SK-N-SH (cell line): Measurements from ENCODE around the gene TGM2.

Experiments
- EZH2phosphoT487 ChIP-seq: fragments of 200-600 bp; sonication (generic); IDR thresholded peaks from 2 replicates; pipeline ENCODE4 v1.6.1; 2017; ENCODE audit warnings: low read depth, mixed run types, mild to moderate bottlenecking, antibody characterized with exemption, moderate library complexity, borderline replicate concordance
- POLR2AphosphoS5 ChIP-seq: IDR thresholded peaks from 2 replicates; pipeline ENCODE4 v1.6.1; 2012; ENCODE audit warnings: low read depth, low read length
- SMC3 ChIP-seq: IDR thresholded peaks from 2 replicates; pipeline ENCODE4 v1.6.1; 2012; ENCODE audit warnings: low read depth, low read length, improper control_type of control experiment
- TF ChIP-seq, protein P1 (sequence below): IDR thresholded peaks from 2 replicates; pipeline ENCODE4 v1.4.0; 2012; ENCODE audit warnings: low read depth
- TF ChIP-seq, protein P2 (sequence below): fragments of 200-600 bp; sonication (generic); IDR thresholded peaks from 2 replicates; pipeline ENCODE4 v1.6.1; 2017; ENCODE audit warnings: antibody characterized with exemption, mild to moderate bottlenecking, moderate library complexity

DNA sequence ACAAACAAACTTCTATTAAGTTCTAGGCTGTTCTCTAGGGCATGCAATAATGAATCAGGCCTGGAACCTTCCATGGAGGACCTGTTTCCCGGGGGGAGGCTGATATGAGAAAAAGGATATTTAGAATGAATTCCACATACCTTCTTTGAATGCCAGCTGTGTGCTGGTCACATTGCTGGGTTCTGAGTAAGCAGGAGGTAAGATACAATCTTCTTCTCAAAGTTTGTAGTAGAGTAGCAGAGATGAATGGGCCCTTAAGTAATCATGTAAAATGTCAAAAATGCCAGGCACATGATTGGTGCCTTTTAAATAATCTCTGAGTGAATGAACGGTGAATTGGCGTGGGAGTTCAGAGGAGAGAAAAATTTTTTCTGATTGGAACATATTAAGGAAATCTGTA is 47.4 kb downstream of the TGM2 start:
- TF ChIP-seq, protein P1, sequence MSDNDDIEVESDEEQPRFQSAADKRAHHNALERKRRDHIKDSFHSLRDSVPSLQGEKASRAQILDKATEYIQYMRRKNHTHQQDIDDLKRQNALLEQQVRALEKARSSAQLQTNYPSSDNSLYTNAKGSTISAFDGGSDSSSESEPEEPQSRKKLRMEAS: peak; percentile 80; the same call in 1 of the 2 replicates
- TF ChIP-seq, protein P2, sequence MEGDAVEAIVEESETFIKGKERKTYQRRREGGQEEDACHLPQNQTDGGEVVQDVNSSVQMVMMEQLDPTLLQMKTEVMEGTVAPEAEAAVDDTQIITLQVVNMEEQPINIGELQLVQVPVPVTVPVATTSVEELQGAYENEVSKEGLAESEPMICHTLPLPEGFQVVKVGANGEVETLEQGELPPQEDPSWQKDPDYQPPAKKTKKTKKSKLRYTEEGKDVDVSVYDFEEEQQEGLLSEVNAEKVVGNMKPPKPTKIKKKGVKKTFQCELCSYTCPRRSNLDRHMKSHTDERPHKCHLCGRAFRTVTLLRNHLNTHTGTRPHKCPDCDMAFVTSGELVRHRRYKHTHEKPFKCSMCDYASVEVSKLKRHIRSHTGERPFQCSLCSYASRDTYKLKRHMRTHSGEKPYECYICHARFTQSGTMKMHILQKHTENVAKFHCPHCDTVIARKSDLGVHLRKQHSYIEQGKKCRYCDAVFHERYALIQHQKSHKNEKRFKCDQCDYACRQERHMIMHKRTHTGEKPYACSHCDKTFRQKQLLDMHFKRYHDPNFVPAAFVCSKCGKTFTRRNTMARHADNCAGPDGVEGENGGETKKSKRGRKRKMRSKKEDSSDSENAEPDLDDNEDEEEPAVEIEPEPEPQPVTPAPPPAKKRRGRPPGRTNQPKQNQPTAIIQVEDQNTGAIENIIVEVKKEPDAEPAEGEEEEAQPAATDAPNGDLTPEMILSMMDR: no peak
- TF ChIP-seq SMC3 (no peak), EZH2phosphoT487 (no peak), POLR2AphosphoS5 (peak; percentile 77; the same call in 1 of the 2 replicates)
